HG03520 (cell line): ENCODE results near the gene TTLL7.
"Not testable (repeated sequence)": the region's sequence is repeated elsewhere in the genome, so short reads cannot be mapped to it uniquely, and the experiment has no call there.

Experiments
- ATAC-seq: cut with Tn5 transposase; IDR thresholded peaks from one replicate; pipeline ENCODE4 v1.9.1; 2021; ENCODE audit warnings: mild to moderate bottlenecking, moderate library complexity; ENCODE audit not compliant: unreplicated experiment

TTLL7 gene

DNA sequence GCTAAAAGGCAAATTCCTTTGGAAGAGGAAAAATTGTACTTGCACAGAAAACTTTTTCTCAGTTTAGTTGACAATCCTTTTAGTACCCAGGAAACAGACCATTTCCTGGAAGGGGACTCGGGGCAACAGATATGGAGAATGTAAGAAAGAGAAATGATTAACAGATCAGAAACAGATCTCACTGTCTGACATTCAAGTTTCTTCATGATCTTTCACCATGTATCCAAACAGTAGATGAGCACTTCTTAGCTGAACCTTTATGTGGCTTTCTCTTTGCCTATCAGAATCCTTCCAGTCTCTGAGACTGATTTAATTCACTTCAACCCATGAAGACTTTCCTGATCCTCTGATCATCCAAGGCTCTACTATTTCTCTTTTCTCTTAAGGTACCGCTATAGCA is 2.7 kb downstream of the TTLL7 start:
- ATAC-seq: no peak

DNA sequence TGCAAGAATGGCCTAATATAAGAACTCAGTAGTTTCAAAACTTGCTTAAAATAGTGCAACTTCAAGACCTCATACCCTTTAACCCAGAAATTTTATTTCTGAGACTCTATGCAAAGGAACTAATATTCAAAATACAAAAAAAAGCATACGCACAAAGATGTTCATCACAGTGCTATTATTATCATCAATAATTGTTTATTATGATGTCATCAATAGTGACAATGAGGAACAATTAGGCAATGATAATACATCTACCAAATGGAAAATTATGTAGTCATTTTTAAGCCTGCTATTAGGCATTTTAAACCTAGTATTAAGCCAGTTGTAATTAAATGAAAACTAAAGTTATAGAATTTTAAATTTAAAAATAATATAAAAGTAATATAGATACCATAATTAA is 3.3 kb downstream of the TTLL7 start:
- no peak for ATAC-seq

DNA sequence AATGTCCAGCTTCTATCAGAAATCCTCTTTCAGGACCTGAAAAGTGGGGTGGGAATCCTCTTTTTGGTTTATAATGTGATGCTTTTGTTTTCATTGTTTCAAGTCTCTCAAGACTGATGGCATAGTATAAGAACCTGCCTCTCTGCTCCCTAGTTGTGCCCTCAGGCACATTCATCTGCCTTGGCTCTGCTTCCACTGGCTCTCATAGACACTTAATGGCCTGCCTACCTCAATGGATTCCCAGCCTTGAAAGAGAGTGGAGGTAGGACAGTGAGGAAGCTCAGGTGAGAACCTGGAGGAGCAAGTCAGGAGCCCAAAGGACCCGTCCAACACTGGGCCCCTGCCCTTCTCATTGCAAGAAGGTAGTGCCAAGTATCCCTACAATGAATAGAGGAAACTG is 4.8 kb downstream of the TTLL7 start:
- ATAC-seq: no peak

DNA sequence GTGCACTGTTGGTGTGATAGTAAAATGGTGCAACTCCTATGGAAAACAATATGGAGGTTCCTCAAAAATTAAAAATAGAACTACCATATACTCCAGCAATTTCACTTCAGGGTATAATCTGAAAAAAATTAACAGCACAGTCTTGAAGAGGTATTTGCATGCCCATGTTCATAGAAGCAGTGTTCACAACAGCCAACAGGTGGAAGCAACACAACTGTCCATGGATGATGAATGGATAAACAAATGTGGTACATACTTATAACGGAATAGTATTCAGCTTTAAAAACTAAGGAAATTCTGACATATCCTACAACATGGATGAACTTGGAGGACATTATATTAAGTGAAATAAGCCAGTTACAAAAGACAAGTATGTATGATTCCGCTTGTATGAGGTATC is 8.2 kb downstream of the TTLL7 start:
- no peak for ATAC-seq

DNA sequence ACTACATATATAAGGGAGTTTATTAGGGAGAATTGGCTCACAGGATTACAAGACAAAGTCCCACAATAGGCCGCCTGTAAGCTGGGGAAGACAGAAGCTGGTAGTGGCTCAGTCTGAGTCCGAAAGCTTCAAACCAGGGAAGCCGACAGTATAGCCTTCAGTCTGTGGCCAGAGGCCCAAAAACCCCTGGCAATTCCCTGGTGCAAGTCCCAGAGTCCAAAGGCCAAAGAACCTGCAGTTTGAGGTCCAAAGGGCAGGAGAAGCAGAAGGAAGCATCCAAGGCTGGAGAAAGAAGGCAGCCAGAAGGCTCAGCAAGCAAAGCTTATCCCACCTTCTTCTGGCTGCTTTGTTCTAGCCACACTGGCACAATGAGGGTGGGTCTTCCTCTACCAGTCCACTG is 13.9 kb downstream of the TTLL7 start:
- ATAC-seq: no peak

DNA sequence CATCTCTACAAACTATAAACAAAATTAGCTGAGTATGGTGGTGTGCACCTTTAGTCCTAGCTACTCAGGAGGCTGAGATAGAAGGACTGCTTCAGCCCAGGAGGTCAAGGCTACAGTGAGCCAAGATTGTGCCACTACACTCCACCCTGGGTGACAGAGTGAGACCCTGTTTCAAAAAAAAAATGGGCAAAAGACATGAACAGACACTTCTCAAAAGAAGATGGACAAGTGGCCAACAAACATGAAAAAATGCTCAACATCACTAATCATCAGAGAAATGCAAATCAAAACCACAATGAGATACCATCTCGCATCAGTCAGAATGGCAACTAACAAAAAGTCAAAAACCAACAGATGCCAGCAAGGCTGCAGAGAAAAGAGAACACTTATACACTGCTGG is 15.0 kb downstream of the TTLL7 start:
- ATAC-seq: not testable (repeated sequence)

DNA sequence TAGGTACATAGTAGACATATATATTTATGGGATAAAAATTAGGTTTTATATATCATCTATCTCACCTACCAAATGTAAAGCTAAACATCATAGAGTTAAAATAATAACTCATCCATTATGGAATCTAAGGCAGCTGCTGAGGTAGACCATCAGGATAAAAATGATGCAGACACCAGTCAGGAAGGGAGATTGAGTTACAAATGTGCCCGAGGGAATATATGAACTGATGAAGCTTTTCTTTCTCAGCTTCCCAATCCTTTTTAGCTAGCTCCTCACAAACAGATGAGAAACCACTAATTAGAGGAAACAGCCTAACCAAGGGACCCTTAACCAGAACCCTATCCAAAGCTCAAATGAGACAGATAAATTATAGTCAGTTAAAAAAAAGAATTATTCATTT is 20.9 kb downstream of the TTLL7 start:
- no peak for ATAC-seq

DNA sequence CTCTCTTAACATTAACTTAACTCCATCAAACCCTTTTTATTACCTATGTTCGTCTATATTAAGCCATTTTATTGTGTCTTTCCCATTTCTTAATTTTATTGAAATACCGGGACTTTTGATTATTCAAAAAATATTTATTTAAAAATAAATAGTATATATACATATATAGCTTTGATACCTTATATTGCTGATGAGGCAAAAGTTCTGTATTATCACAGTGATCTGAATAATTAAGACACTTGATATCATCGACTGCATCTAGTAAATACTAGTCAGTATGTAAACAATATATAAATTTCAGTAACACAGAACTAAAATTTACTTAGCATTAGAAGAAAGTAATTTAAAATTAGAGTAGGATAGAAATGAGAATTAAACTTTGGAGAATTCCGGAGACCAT is 22.0 kb downstream of the TTLL7 start:
- no peak for ATAC-seq

DNA sequence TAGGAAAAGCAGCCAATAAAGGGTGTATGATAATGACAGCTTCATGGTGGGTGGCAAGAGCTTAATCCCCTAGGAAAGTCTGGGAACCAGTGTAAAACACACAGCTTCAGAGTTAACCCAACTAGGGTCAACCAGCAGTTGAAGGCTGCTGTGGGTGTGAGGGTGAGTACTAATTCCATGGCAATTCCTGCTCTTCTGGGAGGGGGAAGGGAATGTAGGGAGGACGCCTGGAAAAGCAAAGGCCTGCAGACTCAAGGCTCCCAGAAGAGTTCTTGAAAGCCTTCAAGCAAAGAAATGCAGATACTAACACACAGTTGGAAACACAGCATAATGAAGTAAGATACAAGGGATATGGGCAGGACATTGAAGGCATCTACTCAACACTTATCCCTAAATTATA is 28.1 kb downstream of the TTLL7 start:
- no peak for ATAC-seq

DNA sequence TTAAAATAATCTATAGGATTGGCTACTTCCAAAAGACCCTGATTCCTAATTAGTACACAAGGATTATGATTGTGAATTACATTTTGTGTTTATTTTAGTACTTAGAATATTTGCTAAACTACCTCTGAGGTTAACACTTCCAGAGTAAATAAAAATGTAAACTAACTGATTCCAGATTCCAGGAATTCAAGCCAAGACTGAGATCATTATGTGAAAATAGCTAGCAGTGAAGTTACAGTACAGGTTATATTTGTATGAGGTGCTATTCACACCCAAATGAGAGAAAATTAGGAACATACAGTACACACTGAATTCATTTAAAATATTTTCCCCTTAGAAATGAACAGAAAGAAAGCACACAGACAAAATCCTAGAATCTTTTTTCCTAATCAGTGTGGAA is 28.8 kb downstream of the TTLL7 start:
- no peak for ATAC-seq

DNA sequence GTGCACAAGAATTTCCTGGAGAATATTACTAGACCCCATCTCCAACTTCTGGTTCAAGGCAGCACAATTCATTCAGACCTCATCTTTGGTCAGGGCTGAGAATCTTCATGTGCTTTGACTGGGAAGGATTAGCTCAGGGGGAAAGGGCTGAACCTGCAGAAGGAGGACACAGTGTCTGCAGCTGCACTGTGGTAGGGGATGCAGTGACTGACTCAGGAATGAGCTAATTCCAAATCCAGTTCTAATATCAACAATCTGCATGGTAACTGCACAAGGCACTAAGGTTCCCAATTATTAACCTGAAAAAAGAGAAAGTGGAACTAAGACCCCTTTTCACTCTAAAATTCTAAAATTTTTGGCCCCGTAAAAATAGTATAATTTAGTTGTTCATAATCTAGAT is 31.6 kb downstream of the TTLL7 start:
- ATAC-seq: no peak

DNA sequence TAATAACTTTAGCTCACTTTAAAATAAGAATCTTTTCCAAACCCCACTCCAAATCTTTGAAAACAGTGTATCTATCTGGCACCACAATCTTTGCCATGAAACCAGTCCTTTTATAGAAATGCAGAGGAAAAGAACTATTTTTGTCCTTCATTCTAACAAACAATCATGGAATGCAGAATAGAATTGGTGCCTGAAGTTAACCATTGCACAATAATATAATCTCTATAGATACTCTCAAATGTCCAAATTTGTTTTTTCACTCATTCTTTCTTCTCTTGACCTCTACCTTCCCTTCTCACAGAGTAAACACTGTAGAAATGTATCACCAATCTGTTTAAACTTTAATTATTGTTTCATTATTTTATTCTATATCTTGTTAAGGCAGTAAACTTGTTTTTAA is 34.8 kb downstream of the TTLL7 start:
- ATAC-seq: no peak

DNA sequence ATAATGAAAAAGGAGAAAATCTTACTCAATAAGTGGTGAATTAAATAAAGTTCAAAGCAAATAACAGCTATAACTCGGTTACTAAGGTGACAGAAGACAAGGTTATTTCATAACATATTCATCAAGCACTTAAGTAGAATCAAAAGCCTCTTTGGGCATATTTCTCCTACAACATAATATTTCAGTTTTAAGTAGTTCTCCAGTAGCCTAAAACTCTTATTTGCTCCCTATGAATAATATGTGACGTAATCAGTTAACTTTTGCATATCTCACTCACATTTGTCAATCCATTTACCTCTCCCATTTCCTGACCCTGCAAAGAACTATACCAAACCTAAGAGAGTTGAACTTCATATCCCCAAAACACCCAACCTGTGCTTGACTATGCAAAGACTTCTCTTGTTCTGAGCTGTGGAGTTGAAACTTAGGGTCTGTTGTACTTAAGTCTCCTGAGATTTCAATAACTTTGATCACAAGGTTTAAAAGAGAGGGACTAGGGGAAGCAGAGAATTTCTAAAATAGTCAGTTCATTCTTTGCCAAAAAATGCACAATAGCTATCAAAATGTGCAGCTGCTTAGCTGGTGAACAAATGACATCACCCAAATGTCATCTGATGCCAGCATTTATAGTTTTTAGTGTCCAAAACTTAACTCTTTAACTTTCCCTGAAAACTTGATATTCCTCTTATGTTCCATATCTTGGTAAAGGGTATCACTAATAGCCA is 37.2 kb downstream of the TTLL7 start:
- no peak for ATAC-seq

DNA sequence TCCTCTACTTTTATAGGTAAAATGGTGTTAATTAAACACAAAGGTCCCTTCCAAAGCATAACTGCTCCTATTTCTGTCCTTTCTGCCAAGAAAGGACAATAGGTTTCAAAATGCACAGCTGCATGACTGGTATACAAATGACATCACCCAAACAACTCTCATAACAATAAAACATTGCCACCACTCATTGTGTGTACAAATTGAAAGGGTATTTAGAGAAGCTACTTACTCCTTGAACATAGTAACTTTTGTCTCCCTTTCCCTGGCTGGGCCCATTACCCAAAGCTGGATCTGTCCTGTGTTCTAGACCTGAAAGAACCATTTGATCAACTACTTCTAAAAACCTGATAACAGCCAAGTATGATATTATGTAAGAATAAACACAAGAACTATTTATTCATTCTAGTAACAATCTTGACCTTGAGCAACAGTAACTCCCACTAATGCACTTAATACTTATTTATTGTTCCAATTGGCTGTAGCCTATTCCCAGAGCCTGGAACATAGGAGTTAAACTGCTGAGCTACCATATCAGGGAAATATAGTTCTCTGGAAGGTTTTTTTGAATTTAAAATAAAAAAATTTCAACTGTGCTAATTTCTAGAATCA is 38.2 kb downstream of the TTLL7 start:
- ATAC-seq: no peak

DNA sequence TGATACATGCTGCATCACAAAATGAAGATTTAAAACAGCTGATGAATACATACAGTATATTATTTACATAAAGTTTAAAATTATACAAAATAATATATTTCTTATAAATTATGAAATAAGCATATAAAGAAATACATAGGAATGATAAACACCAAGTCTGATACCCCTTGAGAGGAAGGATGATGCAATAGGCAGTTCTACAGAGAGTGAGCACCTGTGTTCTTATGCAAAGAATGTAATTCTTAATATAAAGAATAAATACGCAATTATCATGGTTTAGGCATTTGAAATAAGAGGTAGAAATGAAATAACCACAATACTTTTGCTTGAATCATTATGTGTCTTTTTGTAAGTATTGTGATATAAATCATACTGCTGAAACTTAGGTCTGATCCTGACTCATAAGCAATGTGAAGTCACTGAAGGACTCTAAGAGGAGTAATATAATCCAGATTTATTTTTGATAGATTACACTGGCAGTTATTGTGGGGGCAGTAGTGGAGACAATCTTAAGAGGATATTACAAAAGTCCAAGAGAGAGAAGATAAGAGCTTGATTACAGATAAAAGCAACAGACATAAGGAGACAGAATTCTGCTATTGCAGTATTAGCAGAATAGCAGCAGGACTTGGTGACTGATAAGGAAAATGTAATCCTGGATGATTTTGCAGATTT is 39.0 kb downstream of the TTLL7 start:
- ATAC-seq: no peak

DNA sequence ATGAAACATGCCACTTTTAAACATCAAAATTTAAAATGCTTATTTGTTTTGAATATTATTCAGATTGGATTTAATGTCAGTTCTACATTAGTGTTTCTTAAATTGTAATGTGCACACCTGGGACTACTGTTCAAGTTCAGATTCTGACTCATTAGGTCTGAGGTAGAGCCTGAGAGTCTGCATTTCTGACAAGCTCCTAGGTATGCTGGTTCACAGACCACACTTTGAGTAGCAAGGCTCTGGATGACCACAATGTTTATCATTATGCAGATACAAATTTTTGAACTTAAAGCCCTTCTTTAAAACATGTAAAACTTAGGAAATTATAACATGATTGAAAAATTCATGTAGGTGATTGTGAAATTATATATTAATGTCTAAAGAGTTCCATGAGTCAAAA is 40.2 kb downstream of the TTLL7 start:
- ATAC-seq: no peak

DNA sequence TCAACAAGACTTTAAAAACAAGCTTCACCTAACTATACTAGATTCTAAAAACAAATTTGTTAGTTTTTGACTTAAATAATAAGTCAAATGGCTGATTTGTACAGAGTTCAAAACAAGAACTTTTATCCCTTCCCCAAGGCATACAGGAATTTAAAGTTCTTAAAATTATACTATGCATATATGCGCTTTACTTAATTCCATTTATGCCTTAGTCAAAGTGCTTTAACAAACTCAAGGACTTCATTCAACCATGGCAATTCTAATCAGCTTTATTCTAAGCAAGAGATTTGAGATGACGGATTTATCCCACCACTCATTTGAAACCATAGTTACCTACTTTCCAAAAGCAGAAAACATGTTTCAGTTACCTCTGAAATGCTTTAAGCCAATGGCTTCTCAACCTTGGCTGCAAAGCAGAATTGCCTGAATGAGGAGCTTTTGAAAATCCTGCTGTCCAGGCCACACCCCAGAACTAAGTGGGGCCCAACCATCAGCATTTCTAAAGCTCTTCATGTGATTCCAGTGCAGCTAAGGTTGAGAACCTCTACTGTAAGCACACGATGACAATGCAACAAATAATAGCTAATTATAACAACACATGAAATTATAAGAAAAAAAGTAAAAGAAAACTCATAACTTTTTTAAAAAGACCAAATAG is 44.6 kb downstream of the TTLL7 start:
- ATAC-seq: no peak

DNA sequence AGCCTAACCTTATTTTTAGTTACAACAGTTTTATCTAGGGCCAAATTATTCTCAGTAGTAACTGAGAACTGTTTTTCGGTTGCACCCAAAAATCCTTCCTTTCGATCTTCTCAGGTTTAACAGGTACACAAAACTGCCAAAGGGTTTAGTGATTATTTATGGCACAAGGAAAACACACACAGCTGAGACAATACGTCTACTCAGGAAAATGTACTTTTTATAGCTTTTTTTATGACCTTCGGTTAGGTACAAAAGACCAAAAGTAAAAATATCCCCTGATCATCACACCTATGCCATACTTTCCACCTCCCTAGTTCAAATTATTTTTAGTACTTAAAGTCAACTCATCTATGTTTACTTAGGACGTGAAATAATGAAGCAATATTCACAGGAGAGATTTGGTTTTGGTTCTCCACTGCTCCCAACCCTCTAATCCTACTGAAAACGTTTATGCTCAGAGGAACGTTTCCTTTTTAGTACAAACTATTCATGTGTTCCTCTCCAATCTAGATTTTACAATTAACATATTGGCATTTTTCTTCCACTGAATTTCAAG is 48.7 kb downstream of the TTLL7 start:
- ATAC-seq: no peak

DNA sequence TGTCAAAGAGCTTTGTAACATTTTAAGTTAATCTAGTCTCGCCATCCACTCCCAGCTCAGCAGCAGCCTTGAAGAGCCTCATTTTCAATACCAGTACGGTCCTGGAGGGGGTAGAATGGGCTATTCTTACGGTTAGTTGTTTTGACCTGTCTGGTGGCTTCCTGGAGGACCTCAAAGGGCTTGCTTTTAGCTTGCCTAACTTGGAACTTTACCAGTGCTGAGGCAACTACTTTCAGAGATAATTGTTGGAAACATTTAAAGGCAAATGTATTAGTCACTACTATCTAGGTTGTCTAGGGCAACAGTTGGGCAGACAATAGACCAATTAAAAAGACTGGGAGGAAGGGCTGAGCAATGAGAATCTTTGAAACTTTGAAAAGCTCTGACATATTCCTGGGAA is 56.0 kb downstream of the TTLL7 start:
- ATAC-seq: no peak

DNA sequence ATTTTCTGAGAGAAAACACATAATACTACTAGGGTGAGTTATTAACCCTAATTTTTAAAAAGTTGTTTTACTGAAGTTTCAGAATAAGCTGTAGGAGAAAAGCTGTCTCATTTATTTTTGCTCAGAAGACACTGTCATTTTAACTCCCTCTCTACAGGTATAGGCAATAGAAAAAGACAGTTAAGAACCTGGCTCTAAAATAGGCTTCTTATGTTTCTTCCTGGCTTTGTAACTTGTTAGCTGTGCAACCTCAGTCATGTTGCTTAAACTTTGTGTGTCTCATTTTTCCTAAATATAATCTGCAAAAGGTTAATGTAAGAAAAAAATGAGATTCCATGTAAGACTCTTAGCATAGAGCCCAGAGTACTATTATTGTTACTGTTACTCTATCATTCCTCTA is 64.4 kb downstream of the TTLL7 start:
- no peak for ATAC-seq

DNA sequence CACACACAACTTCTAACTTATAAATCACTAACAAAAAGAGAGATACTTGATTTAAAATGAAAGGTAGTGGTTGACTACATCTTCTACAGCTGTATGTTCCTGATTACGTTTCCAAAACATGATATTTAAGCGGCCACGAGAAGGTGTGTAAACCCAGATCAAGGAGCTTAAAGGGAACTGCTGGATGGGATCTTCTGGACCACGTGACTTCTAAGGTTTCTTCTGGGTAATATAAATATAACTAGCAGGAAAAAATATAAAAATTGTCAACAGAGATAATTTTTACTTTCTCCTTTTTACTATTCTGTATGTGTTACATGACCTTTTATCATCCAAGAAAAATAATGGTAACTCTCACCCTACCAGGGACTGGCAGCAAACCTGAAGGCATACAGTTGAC is 66.2 kb downstream of the TTLL7 start:
- no peak for ATAC-seq

DNA sequence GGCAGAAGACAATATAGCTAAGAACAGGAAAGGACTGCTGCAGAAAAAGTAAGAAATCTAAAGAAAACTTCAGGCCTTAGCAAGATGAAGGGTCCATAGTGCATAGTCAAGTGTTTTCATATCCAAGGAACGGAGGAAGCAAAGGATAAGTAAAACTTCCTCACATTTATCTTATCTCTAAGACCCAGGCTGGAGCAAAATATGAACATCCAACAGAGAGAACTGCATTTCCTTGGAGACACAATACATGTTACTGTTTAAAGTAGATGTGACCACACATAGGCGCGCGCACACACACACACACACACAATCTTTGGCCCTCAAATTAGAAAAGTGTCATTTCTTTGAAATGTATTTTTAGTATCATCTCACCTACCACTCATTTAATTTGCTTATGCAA is 66.7 kb downstream of the TTLL7 start:
- no peak for ATAC-seq
